RCC 7860 (cell line): ENCODE measurements around the gene SLC10A1.
A peak's percentile ranks its signal among the peaks of the same experiment; 100 is the strongest.
"Not testable (repeated sequence)": the region's sequence is repeated elsewhere in the genome, so short reads cannot be mapped to it uniquely, and the experiment has no call there.

Experiments
- DNase-seq: peaks from one replicate; pipeline ENCODE4 v3.0.0-alpha.2; 2015; ENCODE audit warnings: low spot score
- FAIRE-seq: peaks from 2 replicates; lab custom pipeline; 2012; peaks lifted over from hg19 to GRCh38; lab: Jason Lieb, UNC

SLC10A1 gene

GRCh38 chr14:69772082-69773017, 24.7 kb downstream of the SLC10A1 start:
- FAIRE-seq: no peak
- DNase-seq: no peak

GRCh38 chr14:69771136-69771535, 25.9 kb downstream of the SLC10A1 start:
- DNase-seq: no peak
- no peak for FAIRE-seq

- DNase-seq (no peak), FAIRE-seq (no peak)
Measured at GRCh38 chr14:69770559-69770958, 26.5 kb downstream of the SLC10A1 start.

- FAIRE-seq: no peak
- no peak for DNase-seq
Measured at GRCh38 chr14:69769623-69770022, 27.4 kb downstream of the SLC10A1 start.

DNA sequence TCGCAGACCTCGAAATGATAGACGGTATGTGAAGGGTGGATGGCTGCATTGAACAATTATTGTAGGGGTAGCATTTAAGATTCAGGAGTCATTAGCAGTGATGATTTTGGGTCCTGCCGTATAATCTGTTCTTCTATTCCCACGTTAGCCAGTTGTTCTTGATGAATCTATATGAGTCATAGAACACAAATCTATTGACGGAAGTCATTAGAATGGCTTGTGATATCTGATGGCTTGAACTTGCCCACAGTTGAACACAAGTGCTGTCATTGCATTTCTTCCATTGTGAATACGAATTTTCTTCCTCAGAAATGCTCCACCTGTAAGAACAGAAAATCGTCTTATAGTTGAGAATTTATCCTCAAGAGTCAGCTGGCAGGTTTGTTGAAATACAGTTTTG, 28.2 kb downstream of the SLC10A1 start:
- no peak for DNase-seq
- FAIRE-seq: no peak

DNA sequence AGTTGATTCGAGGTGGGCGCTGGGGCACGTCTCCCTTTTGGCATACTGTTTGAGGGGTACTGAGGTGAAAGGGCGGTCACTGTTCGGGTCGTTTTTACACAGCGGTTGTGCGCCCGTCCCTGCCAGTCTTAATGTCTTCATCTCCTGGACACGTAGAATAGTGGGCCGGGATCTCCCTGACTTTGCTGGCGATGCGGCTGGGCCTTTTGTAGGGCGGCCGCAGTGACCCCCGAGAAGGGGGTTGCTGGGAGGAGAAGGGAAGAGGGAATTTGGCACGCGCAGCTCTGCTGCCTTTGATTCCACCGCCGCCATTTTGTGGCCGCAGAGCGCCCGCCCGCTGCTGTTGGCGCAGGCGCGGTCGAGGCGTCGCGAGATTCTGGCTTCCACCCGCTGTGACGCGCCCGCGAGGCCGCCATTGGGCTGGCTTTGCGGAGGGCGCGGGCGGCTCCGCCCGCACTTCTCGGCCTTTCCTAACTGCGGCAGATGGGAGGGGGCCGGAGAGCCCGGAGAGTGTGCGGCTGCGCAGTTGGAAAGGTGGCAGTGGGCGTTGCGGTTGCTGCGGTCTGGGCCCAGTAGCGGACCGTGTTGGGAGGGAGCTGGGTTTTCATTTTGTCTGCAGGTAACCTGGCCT, 29.6 kb downstream of the SLC10A1 start:
- DNase-seq (peak; percentile 58), FAIRE-seq (no peak)

DNA sequence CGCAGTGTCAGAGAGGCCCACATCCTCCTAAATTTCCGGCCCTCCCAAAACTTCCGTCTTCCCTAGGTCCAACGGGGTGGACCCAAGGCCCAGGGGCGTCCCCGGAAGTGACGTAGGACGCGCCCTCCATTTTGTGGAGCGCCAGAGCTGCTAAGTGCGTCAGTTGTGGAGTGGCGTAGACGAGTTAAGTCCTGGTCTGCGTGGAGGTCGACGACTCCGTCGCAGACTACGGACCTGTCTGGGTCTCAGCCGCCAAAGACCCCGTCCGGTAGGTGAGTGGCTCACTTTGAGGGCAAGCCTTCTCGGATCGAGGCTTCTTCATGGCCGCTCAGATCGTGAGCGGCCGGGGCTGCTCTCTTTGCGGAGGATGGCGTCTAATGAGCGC, 30.1 kb downstream of the SLC10A1 start, which contains the start of gene SRSF5:
SRSF5 (plus strand) TSS at position 159 of the 385 bp plus-strand sequence. CDS start 1,015 bp downstream, outside the sequence.
- FAIRE-seq (peak; percentile 21), DNase-seq (peak; percentile 76)

GRCh38 chr14:69763761-69764510, 33.1 kb downstream of the SLC10A1 start:
- no peak for DNase-seq

DNA sequence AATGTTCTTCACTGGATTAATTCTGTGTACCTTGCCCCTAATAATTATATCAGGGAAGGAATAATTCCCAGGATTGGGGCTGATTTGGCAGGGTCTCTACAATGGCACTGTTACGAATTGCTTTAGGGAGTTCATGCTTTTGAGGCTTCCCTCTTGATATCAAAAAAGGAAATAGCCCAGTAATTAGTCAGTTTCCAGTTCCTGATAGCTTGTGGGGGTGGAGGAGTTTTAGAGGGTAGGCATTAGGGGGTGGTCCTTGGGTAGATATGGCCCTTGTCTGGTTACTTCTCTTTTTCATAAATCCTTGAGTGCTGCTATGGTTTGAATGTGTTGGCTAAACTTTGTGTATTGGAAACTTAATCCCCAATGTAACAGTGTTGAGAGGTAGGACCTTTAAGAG, 36.2 kb downstream of the SLC10A1 start:
- DNase-seq (no peak), FAIRE-seq (no peak)

More at GRCh38 chr14:69763761-69764510, 33.1 kb downstream of the SLC10A1 start:
- FAIRE-seq: no peak

DNA sequence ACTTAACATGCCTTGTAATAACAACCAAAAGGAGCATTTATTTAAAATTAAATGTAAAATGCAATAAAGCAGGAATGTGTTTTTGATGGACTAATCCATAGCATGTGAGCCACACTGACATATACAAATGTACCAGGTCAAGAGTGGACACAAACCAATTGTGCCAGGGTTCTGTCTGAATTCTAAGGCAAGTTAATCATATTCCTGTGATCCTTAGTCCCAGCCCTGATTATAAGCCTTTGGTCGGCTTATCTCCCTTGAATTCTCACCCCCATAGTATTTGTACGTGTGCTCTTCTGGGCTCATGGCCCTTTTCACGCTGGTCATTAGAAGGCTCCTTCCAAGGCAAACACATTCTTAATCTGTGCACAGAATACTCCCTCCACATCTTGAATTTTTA, 40.7 kb downstream of the SLC10A1 start:
- no peak for FAIRE-seq
- no peak for DNase-seq

DNA sequence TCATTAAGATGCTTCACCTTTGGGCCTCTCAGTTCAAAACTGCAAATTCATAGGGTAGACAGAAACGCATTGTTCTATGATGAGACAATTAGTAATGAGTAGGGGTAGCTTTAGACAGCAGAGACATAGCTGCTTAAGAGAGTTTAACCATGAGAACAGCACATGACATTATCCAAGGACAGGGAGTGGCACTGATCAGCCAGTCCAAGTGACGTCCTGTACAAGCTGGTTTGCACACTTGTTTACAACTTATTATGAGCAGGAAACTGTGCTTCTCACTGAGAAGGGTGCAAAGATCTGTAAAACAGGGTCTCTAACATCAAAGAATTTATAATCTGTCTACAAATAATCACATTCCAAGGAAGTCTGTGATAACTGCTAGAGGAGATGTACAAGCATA, 41.3 kb downstream of the SLC10A1 start:
- DNase-seq: no peak
- FAIRE-seq: no peak

DNA sequence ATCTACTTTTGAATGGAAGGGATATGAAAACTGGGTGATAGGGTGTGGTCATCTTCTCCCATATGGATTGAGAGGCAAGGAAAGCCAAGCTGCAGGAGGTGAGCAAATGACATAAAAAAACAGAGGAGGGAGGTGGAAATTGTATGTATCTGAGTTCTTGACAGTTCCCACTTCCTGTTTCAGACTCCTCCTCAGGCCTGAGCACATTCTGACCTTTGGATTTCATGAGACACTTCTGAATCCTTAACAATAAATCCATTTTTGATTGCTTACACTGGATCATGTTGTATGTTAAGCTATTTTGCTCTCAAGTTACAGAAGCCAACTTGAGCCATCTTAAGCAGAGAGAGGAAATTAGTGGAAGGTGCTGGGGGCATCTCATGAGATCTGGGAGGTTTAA, 41.7 kb downstream of the SLC10A1 start:
- DNase-seq: no peak
- no peak for FAIRE-seq

DNA sequence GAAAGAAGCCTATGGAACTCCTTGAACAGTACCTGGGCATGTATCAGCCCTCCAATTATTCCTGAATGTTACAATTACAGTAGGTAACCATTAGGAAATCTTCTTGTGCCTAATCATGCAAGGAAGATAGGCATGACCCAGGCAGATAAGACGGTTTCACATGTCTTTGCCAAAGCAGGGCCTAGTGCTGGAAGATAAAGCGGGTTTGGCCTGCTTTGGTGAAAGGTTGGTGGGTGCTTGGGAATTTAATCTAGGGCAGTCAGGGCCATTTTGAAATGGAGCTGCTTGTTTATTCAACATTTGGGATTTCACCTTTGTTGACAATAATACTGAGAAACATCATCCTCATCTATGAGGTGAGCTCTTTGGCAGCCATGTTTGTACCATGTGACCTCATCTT, 42.6 kb downstream of the SLC10A1 start:
- FAIRE-seq (no peak), DNase-seq (no peak)

- FAIRE-seq: no peak
- DNase-seq: no peak
Measured at GRCh38 chr14:69753860-69754259, 43.2 kb downstream of the SLC10A1 start.

- DNase-seq (no peak), FAIRE-seq (no peak)
Measured at GRCh38 chr14:69752773-69753172, 44.3 kb downstream of the SLC10A1 start.

DNA sequence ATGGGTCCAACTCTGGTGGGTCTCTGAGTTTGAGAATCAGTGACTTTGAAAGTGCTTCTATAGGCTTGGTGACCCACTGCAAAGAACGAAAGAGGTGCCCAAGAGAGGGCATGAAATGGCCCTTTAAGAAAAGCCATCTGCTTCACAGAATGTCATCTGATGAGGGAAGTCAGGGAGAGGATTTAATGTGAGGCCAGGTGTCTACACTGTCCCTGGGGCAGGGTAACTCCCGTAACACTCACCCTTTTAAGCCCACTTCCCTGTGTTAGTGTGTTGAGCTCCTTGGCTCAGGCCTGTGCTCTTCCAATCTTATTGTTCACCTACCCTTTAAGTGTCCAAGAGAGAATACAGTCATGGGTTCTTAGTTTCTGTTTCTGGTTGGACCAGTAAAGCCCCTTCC, 46.5 kb downstream of the SLC10A1 start:
- no peak for FAIRE-seq
- no peak for DNase-seq

DNA sequence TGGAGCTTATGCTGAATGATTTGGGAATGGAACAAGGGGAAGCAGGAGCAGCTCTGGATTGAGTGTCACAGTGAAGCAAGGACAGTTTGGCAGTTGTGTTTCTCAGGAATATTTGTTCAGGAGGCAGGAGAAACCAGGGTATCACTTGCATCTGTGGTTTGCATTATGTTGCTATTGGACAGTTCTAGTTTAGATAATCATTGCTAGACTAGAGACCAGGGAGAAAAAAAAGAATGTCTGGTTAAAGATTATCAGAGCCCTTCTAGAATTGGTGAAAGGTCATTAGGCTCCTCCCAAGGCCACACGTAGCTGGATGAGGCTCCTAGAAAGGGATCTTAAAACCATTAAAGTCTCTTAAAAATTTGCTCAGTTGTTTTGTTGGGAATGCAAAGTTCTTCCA, 47.1 kb downstream of the SLC10A1 start:
- peak; percentile 42 for DNase-seq
- peak; percentile 2 for FAIRE-seq

- DNase-seq (no peak), FAIRE-seq (no peak)
Measured at GRCh38 chr14:69741055-69741454, 56.0 kb downstream of the SLC10A1 start.

- FAIRE-seq: not testable (repeated sequence)
Measured at GRCh38 chr14:69736405-69736804, 60.6 kb downstream of the SLC10A1 start.

GRCh38 chr14:69731919-69732598, 65.0 kb downstream of the SLC10A1 start:
- not testable (repeated sequence) for FAIRE-seq, DNase-seq

More at GRCh38 chr14:69736405-69736804, 60.6 kb downstream of the SLC10A1 start:
- not testable (repeated sequence) for DNase-seq

GRCh38 chr14:69727860-69728259, 69.2 kb downstream of the SLC10A1 start:
- DNase-seq (no peak), FAIRE-seq (no peak)
